DLD1 (cell line): ENCODE results near the gene EXOC3L1.

Experiments used
- in situ Hi-C: cut with HindIII; loops from 2 replicates; pipeline ENCODE4 v1.10.0; 2017; ENCODE audit warnings: low sequenced_read_pairs

The EXOC3L1 gene

GRCh38 chr16:67216612-67217490 lies 26.9 kb upstream of the EXOC3L1 start:
- in situ Hi-C loops = no loop called here

- in situ Hi-C loops = no loop called here
Observed at GRCh38 chr16:67215706-67216105, 25.8 kb upstream of the EXOC3L1 start.

DNA sequence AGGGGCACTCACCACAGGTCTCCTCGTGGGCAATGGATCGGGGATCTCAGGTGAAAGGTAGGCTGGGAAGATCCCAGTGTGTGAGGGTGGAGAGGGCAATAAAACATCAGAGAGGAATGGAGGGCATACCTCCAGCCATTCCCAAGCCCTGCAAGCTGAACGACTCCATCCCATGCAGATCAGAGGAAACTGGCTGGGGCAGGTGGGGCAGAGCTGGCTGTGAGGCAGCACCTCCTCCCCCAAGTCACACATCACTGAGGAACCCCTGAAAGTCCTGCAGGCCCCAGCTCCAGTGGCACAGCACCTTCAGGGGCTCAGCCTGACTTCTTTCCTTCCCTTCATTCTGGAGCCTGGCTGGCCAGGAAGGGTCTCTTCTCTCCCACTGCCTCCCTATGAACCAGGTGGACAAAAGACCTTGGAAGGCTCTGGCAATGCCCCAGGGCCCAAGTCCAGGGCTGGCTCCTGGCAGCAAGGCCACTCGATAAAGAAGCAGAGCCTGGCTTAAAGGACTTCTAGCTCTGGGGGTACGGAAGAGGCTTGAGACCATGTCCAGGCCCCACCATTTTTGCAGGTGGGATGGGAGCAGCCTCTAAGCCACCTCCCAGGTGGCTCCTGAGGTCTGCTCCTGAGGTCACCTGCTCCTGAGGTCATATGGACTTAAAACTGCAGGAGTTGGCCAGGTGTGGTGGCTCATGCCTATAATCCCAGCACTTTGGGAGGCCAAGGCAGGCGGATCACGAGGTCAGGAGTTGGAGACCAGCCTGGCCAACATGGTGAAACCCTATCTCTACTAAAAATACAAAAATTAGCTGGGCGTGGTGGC lies 23.5 kb upstream of the EXOC3L1 start:
- in situ Hi-C loops = no loop called here

DNA sequence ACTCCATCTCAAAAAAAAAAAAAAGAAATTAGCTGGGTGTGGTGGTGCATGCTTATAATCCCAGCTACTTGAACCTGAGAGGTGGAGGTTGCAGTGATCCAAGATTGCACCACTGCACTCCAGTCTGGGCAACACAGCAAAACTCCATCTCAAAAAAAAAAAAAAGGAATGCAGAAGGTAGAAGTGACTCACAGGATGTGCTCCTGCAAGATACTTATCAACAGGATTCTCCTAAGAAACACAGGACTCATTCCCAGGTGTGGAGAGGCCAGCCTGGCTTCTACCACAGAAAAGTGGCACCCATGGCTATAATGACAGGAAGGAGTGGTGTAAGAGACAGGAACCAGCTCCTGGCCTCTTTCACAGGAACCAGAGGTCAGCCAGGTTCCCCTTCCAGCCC lies 22.8 kb upstream of the EXOC3L1 start:
- in situ Hi-C loops = no loop called here

DNA sequence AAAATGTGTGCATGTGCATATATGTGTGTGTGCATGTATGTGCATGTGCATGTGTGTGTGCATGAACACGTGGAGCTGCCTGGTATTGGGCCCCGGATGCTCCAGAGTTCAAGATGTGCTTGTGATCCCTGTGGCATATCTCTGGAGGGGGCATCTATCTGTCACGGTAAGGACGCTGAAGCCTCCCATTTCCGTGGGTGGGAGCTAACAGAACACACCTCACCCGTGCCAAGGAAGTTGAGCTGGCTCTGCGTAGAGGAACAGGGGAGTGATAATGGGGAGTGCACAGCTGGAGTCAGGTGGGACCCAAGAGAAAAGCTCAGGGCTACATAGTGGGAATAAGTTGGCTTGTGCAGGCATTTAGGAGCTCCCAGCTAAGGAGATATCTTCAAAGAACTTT lies 21.7 kb upstream of the EXOC3L1 start:
- in situ Hi-C loops = no loop called here

GRCh38 chr16:67210069-67210937 lies 20.4 kb upstream of the EXOC3L1 start:
- in situ Hi-C loops = no loop called here

- in situ Hi-C loops = no loop called here
Observed at GRCh38 chr16:67209565-67209964, 19.6 kb upstream of the EXOC3L1 start.

DNA sequence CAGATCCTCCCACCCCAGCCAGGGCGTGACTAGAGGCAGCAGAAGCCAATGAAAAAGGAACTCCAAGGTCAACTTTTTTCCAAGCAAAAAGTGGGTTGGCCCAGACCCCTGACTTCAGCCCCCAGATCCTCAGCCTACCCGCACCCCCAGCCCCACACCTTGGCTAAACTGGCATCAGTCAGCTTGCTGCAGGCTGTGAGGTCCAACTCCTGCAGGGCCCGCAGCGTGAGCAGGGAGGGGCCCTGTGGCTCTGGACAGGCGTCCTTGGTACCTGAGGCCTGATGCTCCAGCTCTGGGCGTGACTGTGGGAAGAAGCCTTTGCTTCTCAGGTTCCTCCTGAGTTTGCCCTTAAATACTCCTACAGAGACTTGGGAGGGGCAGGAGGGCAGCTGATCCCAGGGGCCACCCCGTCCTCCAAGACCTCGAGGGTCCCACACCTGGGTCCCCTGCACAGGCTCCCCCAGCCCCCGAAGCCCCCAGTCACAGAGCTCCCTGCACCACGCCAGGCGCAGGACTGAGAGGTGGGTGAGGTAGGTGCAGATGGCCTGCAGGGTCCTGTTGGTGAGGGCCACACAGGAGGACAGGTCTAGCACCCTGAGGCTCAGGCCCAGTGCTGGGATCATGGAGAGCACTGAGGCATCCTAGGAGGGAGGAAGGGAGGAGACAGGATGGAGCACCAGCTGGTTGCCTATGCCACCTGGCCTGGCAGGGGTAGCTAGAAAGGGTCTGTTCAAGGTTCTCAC lies 18.4 kb upstream of the EXOC3L1 start:
- in situ Hi-C loops = no loop called here

GRCh38 chr16:67207249-67208091 lies 17.5 kb upstream of the EXOC3L1 start:
- in situ Hi-C loops = no loop called here

GRCh38 chr16:67206838-67207248 lies 16.9 kb upstream of the EXOC3L1 start:
- in situ Hi-C loops = no loop called here

- in situ Hi-C loops = no loop called here
Observed at GRCh38 chr16:67206129-67206837, 16.3 kb upstream of the EXOC3L1 start.

- in situ Hi-C loops = no loop called here
Observed at GRCh38 chr16:67204076-67204475, 14.1 kb upstream of the EXOC3L1 start.

DNA sequence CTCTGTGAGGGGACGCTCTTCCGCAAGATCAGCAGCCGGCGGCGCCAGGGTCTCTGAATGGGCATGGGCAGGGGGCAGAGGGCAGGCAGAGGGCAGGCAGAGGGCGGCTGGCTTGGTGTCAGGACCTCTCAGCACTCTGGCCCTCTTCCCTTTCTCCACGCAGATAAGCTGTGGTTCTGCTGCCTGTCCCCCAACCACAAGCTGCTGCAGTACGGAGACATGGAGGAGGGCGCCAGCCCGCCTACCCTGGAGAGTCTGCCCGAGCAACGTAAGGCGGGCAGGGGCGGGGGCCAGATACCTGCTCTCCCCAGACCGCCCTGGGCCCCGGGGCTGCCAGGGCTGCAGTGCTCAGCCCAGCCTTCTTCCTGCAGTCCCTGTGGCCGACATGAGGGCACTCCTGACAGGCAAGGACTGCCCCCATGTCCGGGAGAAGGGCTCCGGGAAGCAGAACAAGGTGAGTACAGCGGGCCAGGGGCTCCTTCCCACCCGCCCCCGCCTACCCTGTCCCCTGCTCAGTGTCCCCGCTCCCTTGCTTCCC lies 13.1 kb upstream of the EXOC3L1 start:
- in situ Hi-C loops = no loop called here

DNA sequence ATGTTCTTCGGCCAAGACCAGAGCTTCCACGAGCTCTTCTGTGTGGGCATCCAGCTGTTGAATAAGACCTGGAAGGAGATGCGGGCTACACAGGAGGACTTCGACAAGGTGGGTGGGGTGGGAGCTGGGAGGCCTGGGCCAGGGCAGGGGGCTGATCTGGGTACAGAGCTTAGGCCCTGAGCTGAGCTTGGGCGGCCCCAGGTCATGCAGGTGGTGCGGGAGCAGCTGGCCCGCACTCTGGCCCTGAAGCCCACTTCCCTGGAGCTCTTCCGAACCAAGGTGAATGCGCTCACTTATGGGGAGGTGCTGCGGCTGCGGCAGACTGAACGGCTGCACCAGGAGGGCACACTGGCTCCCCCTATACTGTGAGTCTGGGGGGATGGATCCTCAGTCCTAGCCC lies 12.5 kb upstream of the EXOC3L1 start:
- in situ Hi-C loops = no loop called here

DNA sequence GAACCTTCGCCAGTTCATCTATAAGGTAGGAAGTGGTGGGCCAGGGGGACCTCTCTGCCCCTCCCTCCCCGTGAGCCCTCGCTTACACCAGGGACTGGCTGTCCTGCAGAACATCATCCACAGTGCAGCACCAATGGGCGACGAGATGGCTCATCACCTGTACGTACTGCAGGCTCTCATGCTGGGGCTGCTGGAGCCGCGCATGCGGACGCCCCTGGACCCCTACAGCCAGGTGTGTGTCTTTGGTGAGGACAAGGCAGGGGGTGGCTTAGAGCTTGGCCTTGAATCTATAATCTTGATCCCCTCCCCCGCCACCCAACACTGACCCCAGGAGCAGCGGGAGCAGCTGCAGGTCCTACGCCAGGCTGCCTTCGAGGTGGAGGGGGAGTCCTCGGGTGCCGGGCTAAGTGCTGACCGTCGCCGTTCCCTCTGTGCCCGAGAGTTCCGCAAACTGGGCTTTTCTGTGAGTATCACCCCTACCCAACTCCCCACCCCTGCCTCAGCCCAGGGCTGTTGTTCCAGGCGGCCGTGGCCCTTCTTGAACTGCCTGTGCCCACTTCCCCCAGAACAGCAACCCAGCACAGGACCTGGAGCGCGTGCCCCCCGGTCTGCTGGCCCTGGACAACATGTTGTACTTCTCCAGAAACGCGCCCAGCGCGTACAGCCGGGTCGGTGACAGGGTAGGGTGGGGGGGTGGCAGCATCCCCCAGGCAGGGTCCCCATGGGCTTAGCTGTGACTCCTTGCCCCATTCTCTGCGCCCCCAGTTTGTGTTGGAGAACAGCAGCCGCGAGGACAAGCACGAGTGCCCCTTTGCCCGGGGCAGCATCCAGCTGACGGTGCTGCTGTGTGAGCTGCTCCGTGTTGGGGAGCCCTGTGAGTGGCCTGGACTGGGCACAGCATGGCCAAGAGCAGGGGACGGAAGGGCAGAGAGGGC lies 11.7 kb upstream of the EXOC3L1 start:
- in situ Hi-C loops = no loop called here

- in situ Hi-C loops = no loop called here
Observed at GRCh38 chr16:67200491-67200890, 10.6 kb upstream of the EXOC3L1 start.

DNA sequence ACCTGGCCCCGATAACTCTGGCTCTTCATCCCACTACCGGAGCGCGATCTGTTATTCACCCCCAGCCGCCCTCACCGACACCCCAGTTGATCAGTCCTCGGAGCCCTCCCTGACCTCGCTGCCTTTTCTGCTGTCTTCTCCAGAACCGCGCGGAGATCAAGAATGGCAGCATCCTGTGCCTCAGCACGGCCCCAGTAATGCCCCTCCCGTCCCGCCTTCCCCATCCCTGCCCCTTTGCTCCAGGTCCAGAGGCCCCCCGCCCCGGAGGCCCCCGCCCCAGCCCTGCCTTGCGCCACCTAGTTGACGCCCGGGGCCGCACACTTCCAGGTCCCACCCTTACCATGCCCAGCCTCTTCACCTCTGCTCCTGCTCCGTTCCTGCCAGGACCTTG lies 9.9 kb upstream of the EXOC3L1 start:
- in situ Hi-C loops = no loop called here
